Amniotic stem cell (primary cell): ENCODE data around the gene ITGB4.
"Not testable (repeated sequence)": the region's sequence is repeated elsewhere in the genome, so short reads cannot be mapped to it uniquely, and the experiment has no call there.

Experiments
- DNase-seq: peaks from one replicate; lab custom pipeline; 2025; lab: John Stamatoyannopoulos, UW

ITGB4 gene

DNA sequence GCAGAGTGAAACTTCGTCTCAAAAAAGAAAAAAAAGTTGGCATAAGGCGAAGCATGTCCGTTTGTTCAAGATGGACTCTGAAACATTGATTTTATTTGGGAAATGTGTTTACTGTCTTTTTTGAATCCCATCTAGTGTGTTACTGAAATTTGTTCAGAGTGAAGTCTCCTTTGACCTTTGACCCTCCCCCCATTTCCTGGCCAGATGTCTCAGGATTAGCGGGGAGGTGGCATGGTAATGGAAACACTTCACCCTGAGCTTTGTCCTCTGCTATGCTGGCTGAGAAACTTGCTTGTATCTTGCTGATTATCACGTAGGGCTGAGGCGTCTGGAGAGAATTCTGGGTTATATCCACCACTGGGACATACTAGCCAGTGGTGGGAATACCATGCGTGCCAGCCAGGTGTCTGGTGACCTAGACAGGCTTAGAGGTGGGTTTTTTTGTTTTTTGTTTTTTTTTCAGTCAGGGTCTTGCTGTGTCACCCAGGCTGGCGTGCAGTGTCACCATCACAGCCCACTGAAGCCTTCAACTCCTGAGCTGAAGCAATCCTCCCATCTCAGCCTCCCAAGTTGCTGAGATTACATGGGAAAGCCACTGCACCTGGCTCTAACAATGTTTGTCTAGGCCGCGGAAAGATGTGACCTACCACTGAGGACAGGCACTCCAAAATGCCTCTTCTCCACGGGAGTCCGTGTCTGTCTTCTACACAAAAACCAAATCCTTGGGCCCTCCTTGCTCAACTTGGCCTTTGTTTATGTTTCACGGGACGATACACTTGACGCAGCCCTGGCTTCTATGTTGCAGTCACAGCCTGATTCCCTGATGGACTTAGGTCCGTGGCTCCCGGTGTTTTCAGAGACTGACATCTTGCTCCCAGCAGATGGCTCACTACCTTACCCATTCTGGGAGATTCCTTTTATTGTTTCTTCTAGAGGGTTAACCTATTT, 50.3 kb downstream of the ITGB4 start:
- no peak for DNase-seq

- DNase-seq = no peak
Measured at GRCh38 chr17:75773121-75773807, 52.0 kb downstream of the ITGB4 start.

- DNase-seq = no peak
Measured at GRCh38 chr17:75773808-75774470, 52.7 kb downstream of the ITGB4 start.

DNA sequence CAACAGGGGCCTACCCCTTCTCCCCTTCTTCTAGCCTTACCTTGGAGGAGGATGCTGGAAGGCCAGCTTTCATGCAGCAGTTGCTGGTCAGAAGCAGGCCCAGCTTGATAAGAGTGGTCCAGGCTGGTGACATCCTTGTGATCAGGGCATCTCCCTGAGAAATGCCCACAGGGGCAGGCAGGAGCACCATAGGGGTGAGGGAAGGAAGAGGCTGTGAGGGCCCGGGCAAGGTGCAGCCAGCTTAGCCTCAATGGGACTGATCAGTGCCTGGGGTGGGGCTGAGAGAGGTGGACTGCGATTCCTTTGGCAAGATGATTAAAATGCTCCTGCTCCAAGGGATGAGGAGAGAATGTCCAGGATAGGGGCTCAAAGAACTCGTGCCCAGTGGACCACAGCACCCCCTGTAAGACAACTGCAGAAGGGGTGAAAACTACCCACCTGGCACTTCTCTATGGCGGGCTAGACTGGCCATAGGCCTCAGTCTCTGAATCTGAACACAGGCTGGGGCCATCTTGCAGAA, 53.3 kb downstream of the ITGB4 start:
- no peak for DNase-seq

GRCh38 chr17:75774991-75775668, 53.9 kb downstream of the ITGB4 start:
- no peak for DNase-seq

DNA sequence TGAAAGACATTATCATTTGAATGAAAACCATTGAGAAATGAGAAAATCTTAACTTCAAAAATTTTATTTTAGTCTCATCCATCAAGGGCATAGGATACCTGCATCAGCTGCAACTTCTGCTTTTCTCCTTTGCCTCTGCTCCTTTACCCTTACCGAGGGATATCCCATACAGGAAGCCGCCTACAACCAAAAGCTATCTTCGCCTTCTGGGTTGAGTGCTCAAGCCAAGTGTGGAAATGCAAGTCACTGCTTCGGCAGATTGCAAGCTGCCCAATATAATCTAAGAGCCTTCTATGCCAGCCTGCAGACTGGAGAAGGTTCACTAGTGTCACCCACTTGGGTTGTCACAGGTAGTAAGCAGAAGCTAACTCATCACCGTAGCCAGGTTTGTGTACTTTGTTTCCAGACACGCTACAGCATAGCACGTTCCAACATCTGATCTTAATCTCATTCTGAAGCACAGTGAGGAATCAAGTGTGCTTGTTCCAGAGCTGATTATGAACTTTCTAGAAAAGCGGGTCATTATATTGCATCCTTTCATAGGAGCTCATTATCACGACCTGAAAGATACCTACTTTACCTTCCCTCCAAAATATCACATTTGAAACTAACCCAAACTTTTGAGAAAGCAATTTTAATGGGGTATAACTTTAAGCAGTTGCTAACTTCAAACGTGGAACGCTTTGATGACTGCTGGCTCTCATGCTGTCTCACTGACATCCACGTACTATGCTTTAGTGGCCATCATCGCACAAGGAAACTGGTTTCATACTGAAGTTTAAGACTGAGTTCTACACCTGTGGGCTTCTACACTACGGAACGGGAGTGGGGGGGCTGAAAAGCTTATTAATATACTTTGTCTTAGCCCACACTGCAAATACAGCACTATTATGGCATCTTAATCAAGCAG, 55.4 kb downstream of the ITGB4 start:
- DNase-seq = no peak

- no peak for DNase-seq
Measured at GRCh38 chr17:75777296-75777922, 56.1 kb downstream of the ITGB4 start.

DNA sequence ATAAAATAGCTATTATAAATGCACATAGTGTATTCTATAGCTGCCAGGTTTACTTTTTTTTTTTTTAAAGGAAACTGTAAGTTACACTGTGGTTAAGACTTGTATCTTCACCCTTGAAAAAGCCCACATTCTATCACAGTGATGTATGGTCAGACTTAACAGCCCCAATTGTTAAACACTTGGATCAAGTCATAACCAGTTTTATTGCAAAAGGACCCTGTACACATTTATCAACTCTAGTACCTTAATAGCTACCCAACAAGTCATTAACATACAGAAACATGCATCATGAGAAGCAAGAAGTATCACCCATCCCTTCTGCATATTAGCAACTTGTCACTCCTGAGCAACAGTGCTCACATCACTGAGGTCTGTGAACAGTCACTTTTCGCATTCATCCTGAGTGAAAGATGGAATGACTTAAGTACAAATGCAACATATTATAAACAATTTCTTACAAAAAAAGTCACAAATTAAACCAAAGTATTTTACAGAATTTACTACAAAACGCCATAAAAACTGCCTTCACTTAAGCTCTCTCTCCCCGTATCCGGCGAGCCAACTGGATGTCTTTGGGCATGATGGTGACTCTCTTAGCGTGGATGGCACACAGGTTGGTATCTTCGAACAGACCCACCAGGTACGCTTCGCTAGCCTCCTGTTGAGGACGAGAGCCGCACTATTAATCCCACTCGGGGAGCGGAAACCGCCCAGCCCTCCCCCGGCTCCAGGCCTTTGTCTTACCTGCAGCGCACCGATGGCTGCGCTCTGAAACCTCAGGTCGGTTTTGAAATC, 57.0 kb downstream of the ITGB4 start:
- DNase-seq = not testable (repeated sequence)

- DNase-seq = no peak
Measured at GRCh38 chr17:75778861-75779249, 57.6 kb downstream of the ITGB4 start.

- DNase-seq = peak; percentile 99
Measured at GRCh38 chr17:75779250-75779986, 58.2 kb downstream of the ITGB4 start.

- DNase-seq = no peak
Measured at GRCh38 chr17:75779987-75780889, 59.0 kb downstream of the ITGB4 start.

GRCh38 chr17:75783069-75783783, 62.0 kb downstream of the ITGB4 start:
- DNase-seq = peak; percentile 48

- DNase-seq = no peak
Measured at GRCh38 chr17:75783803-75784472, 62.7 kb downstream of the ITGB4 start.

DNA sequence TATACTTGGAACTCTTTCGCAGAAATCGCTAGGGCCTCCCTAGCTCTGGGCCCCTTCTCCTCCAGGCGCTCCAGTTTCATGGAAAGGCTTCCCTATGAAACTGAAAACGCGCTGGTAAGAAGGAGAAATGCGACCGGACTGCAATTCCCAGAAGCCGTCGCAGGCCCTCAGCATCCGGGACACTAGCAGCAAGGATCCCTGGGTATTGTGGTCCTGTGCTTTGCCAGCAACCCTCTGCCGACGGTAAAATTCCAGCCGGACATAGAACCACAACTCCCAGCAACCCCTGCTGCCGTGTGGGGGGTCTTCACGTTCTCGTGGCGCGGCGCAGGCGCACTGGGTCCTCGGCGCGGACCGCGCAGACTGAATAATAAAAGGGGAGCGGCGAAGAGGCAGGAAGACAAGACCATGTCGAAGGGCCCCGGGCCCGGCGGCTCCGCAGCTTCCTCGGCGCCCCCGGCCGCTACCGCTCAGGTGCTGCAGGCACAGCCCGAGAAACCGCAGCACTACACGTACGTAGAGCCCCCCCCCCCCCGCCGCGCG, 63.3 kb downstream of the ITGB4 start, which contains the start of gene UNK:
Gene UNK (plus strand): TSS at position 334 of the 543 bp plus-strand sequence. CDS start 75 bp downstream, at position 409.
- peak; percentile 98 for DNase-seq

DNA sequence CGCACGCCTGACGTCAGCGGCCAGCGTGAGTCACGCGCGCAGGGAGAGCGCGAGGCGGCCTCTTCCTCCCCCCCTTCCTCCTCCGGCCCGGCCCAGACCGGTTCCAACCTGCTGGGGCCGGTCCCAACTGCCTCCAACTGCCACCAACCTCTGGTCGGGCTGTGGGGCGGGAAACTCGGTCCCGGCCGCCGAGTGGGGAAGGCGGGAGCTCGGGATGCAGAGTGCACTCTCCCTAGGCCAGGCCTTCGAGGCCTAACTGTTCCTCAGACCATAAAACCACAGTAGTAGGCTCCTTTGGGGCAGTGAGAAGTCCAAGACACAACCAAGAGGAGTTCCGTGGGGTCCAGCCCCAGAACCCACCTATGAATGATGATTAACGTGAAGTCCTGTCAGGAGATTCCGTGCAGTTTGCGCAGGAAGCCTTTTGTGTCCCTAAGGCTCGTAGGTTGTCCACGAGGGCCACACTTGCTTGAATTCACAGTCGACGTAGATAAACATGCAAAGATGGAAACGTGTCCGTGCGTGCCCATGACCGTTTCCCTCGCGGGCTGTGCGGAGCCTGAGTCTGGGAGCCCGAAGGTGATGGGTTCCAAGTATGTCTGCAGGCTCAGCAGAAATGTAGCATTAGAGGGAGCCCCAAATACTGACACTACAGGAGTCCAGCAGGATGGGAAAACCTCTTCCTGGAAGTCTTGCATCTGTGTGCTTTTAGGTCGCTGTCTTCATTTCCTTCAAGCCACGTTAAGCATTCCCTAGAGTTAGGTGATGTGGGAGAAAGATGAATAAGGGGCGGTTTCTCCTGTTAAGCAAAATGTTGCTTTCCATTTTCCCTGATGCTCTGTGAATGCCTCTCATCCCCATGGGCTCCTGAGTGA, 64.0 kb downstream of the ITGB4 start:
- DNase-seq = no peak
